HG03571 (cell line): ENCODE data around the gene PCBP3.
"Not testable (repeated sequence)": the region's sequence is repeated elsewhere in the genome, so short reads cannot be mapped to it uniquely, and the experiment has no call there.

Experiments
- ATAC-seq: cut with Tn5 transposase; IDR thresholded peaks from one replicate; pipeline ENCODE4 v1.9.1; 2021; ENCODE audit not compliant: unreplicated experiment

The PCBP3 gene

GRCh38 chr21:45643021-45643980 lies at the start of gene PCBP3:
Gene PCBP3 (plus strand): TSS chr21:45643725. CDS start chr21:45850086, 206,361 bp downstream.
- peak; percentile 58 for ATAC-seq

DNA sequence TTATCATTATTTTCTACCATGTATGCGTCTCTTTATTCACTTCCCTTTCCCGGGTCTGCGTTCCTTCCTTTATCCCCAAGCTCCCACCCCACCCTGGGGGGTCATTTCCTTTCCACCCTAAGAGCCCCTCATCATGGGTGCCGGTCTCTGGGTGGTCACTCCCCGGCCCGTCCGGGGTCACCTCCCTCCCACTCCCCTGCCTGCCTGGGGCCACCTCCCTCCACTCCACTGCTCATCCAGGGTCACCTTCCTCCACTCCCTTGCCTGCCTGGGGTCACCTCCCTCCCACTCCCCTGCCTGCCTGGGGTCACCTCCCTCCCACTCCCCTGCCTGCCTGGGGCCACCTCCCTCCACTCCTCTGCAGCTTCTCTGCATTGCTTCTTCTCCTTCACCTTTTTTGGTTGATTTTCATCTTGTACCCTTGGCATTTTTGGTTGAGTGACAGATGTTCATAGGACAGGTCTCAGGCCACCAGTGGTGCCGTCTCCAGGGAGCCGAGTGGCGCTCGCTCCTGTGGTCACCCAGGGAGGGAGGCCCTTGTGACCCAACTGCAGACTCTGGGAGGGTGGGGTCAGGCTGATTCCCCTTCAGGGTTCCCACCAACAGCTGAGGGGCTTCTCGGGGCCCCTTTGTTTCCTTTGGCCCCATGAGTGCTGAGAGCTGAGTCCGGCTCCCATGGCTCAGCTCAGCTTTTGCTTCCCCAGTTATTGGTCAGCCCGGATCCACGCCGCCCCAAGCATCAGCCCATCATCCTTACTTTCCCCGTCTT lies 48.6 kb upstream of the PCBP3 start:
- ATAC-seq: no peak

- ATAC-seq: no peak
Measured at GRCh38 chr21:45595574-45596295, 47.8 kb upstream of the PCBP3 start.

DNA sequence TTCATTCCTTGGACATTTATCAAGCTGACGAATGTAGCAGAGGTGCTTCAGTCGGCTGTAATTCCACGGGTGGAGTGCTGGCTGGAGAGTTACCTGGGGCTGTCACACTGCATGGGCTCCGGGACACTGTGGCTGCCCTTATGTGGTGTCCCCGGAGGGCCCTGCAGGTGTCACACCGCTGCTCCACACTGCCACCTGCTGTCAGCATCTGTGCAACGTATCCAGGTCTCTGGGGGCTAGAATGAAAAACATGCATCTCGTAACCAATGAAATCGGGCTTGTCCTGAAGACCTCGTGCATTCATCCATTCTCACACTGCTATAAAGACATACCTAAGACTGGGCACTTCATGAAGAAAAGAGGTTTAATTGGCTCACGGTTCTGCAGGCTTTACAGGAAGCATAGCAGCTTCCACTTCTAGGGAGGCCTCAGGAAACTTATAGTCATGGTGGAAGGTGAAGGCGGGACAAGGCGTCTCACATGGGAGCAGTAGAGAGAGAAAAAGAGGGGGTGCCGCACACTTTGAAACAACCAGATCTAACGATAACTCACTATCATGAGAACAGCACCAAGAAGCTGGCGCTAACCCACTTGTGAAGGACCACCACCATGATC lies 46.7 kb upstream of the PCBP3 start:
- no peak for ATAC-seq

GRCh38 chr21:45598109-45598508 lies 45.4 kb upstream of the PCBP3 start:
- ATAC-seq: no peak

GRCh38 chr21:45598666-45599065 lies 44.9 kb upstream of the PCBP3 start:
- ATAC-seq: no peak

DNA sequence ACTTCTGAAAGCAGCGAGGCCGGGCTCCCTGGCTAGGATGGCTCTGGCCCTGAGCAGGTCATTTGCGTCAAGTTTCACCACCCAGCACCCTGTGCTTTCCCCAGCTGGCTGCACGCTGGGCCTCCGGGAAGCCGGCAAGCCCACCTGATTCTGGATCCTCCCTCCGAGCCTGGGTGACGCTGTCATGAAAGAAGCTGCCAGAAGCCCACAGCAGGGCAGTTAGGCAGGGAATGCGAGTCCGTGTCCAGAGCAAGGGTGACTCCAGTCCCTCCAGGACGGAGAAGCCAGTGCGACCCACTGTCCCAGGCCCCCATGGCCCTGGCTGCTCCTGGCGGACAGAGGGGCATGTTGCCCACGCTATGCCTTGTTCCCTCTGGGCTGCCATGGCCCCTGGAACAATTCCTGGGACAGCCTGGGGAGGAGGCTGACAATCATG lies 44.4 kb upstream of the PCBP3 start:
- ATAC-seq: no peak

GRCh38 chr21:45600248-45600647 lies 43.3 kb upstream of the PCBP3 start:
- ATAC-seq: no peak

GRCh38 chr21:45601551-45601950 lies 42.0 kb upstream of the PCBP3 start:
- no peak for ATAC-seq

DNA sequence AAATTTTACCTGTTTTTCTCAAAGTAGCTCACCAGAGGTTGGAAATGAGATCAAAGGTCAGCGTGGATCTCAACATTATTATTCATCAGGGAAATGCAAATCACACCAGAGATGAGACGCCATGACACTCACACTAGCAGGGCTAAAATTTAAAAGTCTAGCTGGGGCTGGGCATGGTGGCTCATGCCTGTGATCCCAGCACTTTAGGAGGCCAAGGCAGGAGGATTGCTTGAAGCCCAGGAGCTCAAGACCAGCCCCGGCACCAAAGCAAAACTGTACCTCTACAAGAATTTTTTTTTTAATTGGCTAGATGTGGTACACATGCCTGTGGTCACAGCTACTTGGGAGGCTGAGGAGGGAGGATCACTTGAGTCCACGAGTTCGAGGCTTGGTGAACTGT lies 41.4 kb upstream of the PCBP3 start:
- ATAC-seq: no peak

GRCh38 chr21:45603481-45603880 lies 40.0 kb upstream of the PCBP3 start:
- no peak for ATAC-seq

DNA sequence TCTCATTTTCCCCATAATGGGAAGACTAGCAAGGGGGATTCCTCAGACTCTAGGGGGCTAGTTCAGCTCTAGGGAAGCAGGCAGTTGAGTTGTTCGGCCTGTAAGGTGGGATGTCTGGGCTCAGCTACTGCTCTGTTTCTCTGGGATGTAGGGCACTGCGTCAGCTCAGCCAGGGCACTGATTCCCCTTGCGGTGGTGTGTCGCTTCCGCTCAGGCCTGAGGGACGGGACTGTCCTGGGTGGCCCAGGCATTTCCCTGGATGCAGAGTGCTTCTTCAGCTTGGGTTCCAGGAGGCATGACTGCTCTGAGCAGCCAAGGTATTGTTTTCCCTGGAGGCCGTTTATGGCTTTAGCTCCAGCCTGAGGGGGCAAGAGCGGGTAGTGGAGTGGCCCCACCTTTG lies 38.8 kb upstream of the PCBP3 start:
- ATAC-seq: not testable (repeated sequence)

- ATAC-seq: no peak
Measured at GRCh38 chr21:45607021-45607908, 36.3 kb upstream of the PCBP3 start.

DNA sequence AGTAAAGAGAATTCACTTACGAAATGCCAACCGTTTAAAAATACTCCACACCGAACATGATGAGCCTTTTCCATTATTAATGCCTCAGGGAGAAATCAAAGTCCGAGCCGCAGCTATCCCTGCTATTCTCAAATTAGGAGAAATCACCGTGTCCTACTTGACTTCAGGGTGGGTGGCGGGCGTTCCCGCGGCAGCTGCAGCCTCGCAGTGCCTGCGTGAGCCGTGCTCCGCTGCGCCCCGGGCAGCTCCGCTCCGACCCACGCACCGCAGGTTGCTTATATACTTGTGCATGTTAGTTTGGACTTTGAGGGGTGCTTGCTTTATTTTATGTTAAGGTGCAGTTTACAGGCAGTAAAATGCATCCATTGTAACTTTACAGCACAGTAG lies 35.6 kb upstream of the PCBP3 start:
- ATAC-seq: no peak

GRCh38 chr21:45608747-45609470 lies 34.6 kb upstream of the PCBP3 start:
- not testable (repeated sequence) for ATAC-seq

DNA sequence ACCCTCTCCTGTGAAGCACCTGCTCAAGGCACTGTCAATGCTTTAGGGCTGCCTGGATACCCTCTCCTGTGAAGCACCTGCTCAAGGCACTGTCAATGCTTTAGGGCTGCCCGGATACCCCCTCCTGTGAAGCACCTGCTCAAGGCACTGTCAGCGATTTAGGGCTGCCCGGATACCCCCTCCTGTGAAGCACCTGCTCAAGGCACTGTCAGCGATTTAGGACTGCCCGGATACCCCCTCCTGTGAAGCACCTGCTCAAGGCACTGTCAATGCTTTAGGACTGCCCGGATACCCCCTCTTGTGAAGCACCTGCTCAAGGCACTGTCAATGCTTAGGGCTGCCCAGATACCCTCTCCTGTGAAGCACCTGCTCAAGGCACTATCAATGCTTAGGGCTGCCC lies 33.9 kb upstream of the PCBP3 start:
- not testable (repeated sequence) for ATAC-seq

GRCh38 chr21:45611296-45611695 lies 32.2 kb upstream of the PCBP3 start:
- ATAC-seq: no peak

DNA sequence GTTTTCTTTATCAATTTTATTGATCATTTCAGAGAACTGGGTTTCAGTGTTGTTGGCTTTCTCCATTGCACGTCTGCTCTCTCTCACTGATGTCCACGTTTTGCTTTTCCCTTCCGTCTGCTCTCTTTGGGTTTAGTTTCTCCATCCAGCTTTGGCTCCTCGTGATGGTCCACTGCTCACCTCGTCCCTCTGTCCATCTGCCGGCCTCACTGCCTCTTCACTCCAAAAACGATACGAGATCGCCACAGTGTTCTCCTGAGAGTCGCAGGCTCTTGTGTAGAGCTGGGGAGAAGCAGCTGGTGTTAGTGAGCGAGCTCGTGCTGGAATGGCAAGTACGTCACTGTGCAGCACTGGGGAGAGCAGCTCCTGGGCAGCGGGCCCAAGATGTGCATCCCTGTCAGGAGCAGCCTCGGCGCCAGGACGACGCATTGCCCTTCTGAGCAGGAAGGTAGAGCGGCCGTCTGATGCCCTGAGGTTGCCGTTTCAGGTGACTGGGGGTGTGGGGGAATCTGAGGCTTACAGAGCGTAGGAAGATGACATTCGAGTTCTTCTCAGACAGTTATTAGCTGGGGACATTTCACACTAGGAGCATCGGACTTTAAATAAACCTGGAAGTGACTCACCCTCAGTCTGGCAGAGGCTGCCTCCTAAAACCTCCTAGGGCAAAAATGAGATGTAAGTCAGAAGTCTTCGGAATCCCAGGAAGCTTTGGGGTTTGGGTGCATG lies 31.4 kb upstream of the PCBP3 start:
- no peak for ATAC-seq

DNA sequence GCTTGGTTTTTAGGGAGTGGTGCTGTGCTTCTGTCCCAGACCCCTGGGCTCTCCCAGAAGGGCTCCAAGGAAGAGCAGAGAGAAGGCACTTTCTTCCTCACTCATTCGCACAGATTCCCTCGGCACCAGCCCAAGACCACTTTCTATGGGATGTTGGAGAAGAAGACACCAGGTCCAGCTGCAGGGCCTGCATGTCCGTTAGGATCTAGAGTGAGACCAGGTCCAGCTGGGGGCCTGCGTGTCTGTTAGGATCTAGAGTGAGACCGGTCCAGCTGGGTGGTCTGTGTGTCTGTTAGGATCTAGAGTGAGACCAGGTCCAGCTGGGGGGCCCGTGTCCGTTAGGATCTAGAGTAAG lies 30.9 kb upstream of the PCBP3 start:
- not testable (repeated sequence) for ATAC-seq
